GM18907 (cell line): ENCODE data around the gene OR10R2.
"Not testable (repeated sequence)": the region's sequence is repeated elsewhere in the genome, so short reads cannot be mapped to it uniquely, and the experiment has no call there.

ENCODE experiments used
- ATAC-seq: cut with Tn5 transposase; IDR thresholded peaks from one replicate; pipeline ENCODE4 v1.9.1; 2021; ENCODE audit warnings: mild to moderate bottlenecking, moderate library complexity; ENCODE audit not compliant: unreplicated experiment

OR10R2 gene

GRCh38 chr1:158471920-158472319, at the start of gene OR10R2:
Gene OR10R2 (plus strand): TSS chr1:158472220. CDS start chr1:158472326, 106 bp downstream.
- no peak for ATAC-seq

DNA sequence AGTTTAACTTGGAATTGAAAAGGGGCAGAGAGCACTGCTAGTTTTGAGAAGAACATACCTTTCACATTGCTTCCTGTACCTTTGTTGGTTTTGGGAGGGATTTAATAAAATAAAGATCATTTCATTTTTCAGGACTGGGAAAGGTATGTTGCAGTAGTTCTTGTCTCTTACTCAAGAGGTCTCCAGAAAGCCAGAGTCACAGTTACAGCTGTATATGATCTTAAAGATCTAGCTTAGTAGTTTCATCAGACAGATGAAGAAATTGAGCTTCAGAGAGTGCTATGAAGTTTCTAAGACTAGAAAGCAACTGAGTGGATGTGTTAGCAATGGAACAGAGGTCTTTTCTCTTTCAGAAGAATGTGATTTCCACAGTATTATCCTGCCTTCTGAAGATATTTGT, 47.0 kb upstream of the OR10R2 start:
- ATAC-seq = no peak

GRCh38 chr1:158426137-158426536, 45.9 kb upstream of the OR10R2 start, which contains the start of gene OR10K2:
Gene OR10K2 (minus strand): TSS chr1:158426237. CDS start chr1:158420866, 5,371 bp downstream.
- ATAC-seq = no peak

DNA sequence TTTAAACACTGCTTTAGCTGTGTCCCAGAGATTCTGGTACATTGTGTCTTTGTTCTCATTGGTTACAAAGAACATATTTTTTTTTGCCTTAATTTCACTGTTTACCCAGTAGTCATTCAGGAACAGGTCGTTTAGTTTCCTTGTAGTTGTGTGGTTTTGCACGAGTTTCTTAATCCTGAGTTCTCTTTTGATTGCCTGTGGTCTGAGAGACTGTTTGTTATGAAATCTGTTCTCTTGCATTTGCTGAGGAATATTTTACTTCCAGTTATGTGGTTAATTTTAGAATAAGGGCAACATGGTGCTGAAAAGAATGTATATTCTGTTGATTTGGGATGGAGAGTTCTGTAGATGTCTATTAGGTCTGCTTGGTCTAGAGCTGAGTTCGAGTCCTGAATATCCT, 41.9 kb upstream of the OR10R2 start:
- ATAC-seq = not testable (repeated sequence)

GRCh38 chr1:158434741-158435140, 37.3 kb upstream of the OR10R2 start:
- ATAC-seq = no peak

- ATAC-seq = no peak
Measured at GRCh38 chr1:158445376-158445775, 26.6 kb upstream of the OR10R2 start.

DNA sequence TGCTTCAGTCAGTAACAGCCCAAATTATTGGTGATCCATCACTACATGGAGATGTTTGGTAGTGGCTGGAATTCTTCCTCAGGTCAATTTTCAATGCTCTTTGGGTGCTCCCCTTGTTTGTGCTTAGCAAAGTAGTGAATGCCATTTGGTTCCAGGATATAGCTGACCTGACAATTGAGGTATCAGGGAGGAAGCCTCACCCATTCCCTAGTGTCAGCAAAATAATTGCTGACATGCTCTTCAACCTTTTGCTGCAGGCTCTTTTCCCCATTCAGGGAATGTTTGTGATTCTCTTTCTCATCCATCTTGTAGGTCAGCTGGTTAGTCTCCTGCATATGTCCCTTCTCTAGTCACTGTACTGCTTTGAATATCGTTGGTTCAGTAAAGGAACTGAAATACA, 17.5 kb upstream of the OR10R2 start:
- no peak for ATAC-seq

DNA sequence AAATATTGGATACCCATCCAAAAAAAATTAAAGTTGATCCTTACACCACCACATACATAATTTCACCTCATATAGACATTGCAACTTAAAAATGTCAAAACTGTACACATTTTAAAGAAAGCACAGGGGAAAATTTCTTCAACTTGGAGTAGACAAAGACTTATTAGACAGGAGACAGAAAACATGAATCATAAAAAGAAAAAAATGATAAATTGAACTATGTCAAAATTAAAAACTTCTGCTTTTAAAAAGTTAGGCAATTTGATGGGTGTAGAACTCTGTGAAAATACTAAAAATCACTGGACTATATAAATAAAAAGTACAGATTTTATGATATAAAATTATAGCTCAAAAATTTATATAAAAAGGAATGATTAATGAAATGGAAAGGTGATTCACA, 14.8 kb upstream of the OR10R2 start:
- no peak for ATAC-seq

GRCh38 chr1:158458263-158458662, 13.8 kb upstream of the OR10R2 start:
- no peak for ATAC-seq

- no peak for ATAC-seq
Measured at GRCh38 chr1:158461534-158461933, 10.5 kb upstream of the OR10R2 start, which contains the start of gene OR10K1. Gene OR10K1 (plus strand): TSS chr1:158461834. CDS start chr1:158465562, 3,728 bp downstream.

DNA sequence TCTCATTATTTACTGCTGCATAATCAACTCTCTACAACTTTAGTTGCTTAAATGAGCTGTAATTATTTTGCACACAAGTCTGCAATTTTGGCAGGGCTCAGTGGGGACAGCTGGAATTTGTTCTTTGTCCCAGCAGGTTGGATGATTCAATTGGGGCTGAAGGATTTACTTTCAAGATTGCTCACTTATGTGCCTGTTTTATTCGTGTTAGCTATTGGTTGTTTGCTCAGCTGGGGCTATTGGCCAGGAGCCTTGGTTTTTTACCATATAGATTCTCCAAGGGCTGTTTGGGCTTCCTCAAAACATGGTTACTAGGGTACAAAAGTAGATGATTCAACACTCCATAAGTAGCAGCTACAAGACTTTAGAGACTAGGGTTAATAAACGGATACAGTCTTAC, 13.4 kb downstream of the OR10R2 start:
- no peak for ATAC-seq

DNA sequence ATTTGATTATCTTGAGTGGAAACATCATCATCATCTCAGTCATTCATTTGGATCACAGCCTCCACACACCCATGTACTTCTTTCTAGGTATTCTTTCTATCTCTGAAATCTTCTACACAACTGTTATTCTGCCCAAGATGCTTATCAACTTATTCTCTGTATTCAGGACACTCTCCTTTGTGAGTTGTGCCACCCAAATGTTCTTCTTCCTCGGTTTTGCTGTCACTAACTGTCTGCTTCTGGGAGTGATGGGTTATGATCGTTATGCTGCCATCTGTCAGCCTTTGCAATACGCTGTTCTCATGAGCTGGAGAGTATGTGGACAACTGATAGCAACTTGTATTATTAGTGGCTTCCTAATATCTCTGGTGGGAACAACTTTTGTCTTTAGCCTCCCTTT, 19.3 kb downstream of the OR10R2 start:
- no peak for ATAC-seq

GRCh38 chr1:158493054-158493453, 21.0 kb downstream of the OR10R2 start:
- no peak for ATAC-seq

DNA sequence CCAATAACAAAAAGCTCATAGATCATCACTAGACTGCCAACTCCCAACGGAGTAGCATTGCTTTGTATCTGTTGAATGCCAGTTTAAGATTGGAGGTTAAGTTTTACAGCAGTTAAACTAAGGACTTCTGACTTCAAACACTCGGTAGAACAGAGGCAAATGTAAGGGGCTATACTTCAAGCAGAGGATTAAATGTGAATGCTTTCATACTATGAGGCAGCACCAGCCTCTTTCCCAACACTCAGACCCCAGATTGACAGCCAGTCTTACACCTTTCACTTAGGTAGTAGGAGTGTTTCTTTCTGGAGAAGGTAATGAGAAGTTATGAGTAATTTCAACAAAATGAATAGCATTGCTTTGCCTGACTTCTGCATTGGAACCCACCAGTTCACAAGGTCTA, 22.8 kb downstream of the OR10R2 start:
- ATAC-seq = no peak

DNA sequence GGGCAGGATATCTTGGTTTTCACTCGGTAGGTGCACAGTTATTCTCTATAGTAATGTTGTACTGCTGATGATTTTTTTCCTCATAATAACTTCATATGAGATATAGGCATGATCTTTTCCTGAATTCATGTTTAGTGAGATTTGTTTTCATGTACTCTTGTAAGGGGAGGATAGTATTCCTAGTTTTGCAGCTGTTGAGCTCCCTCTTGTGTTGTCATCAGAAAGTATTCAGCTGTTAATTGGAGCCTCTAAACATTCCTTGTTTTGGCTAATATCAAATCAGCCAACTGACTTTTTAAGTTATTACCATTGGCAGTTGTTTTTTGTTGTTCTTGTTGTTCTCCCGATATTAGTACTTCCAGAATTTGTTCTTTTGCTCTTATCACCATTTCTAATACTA, 24.4 kb downstream of the OR10R2 start:
- ATAC-seq = no peak

DNA sequence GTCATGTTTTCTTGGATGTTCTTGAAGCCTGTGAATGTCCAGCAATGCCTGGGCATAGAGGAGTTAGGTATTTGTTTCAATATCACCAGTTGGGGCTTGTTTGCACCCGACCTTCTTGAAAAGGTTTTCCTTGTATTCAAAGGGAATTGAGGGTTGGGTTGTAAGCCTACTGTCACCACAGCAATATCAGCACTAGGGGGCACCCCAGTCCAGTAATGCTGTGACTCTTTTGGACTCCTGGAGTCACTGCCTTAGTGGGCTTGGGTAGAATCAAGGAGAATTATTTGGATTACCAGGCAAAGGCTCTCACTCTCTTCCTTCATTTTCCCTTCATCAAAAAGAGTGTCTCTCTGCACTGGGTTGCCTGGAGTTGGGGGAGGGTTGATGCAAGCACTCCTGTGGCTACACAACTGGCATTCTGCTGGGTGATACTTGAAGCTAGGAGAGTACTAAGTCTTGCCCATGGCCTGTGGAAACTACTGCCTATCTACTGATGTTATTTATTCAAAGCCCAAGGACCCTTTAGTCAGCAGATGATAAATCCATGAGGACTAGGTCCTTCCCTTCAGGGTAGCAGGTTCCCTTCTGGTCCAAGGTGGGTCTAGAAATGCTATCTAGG, 34.5 kb downstream of the OR10R2 start:
- ATAC-seq = no peak

DNA sequence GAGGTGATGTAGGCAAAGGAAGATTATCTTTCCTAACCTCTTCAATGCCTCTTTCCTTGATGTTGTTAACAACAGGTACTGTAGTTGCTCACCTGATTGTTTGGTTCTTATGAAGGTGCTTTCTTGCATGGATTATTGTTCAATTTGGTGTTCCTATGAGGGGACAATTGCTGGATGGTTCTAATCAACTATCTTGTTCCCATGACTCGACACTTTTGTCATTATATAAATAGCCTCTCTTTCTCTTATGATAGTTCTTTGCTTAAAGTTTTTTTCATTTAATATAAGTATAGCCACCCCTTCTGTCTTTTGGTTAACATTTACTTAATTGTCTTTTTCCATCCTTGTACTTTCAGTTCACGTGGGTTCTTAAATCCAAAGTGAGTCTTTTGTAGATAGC, 35.5 kb downstream of the OR10R2 start:
- no peak for ATAC-seq

DNA sequence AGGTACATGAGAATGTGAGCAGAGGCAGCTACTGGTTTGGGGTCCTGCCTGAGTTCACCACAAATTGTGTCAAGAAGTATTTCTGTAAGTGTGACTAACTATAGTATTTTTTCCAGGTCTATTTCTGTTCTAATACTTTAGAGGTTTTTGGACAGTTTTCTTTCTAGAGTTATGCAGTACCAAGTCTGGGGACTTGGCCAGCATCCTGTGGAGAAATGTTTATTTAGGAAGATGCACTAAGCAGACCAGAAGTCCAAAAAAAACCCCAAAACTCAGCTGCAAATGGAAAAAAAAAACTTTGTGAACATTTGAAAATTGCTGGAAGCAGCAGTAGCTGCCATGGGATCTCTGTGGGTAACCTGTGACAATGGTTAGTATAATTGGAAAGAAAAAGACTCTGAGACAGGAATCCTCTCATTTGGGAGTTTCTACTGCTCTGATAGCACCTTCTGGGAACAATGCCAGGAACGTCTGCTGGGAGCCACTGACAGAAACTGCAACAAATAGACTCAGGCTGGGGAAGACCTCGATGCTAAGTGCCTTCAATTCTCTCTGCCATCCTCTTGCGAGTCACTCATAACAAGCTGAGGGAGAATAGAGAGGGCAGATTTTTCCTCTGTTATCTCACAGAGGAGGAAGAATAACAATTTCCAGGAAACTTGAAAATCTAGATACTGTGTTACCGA, 37.6 kb downstream of the OR10R2 start:
- ATAC-seq = no peak

GRCh38 chr1:158516966-158517365, 44.9 kb downstream of the OR10R2 start:
- ATAC-seq = no peak

- no peak for ATAC-seq
Measured at GRCh38 chr1:158520021-158520420, 48.0 kb downstream of the OR10R2 start.

- ATAC-seq = no peak
Measured at GRCh38 chr1:158520955-158521665, 49.1 kb downstream of the OR10R2 start.

GRCh38 chr1:158521666-158522058, 49.6 kb downstream of the OR10R2 start:
- no peak for ATAC-seq
